Astrocyte (in vitro differentiated cells and primary cell): ENCODE data around the gene CHRNB4. TPM values are rescaled to one million over a fixed set of nuclear protein-coding genes. Genes with fewer than 3 reads are reported as not detected.

Experiments used
- DNase-seq: peaks from one replicate; pipeline ENCODE4 v3.0.0-alpha.2; 2010; ENCODE audit warnings: low read depth
- FAIRE-seq: peaks from 2 replicates; lab custom pipeline; 2011; peaks lifted over from hg19 to GRCh38; lab: Jason Lieb, UNC
- H2AFZ ChIP-seq: 2 replicates; pipeline ENCODE4 v1.6.0; 2012; ENCODE audit warnings: low read depth, low read length, inconsistent platforms
- H3K27ac ChIP-seq: 2 replicates; pipeline ENCODE4 v1.5.1; 2011; ENCODE audit warnings: low read depth, low read length, inconsistent platforms
- H3K27me3 ChIP-seq: 2 replicates; pipeline ENCODE4 v1.6.0; 2011; ENCODE audit warnings: low read length, inconsistent platforms; ENCODE audit not compliant: insufficient read depth
- H3K36me3 ChIP-seq: 2 replicates; pipeline ENCODE4 v1.5.1; 2011; ENCODE audit warnings: low read length, inconsistent platforms; ENCODE audit not compliant: insufficient read depth
- H3K4me1 ChIP-seq: 2 replicates; pipeline ENCODE4 v1.5.1; 2011; ENCODE audit warnings: low read length, inconsistent platforms; ENCODE audit not compliant: insufficient read depth
- H3K4me2 ChIP-seq: 2 replicates; pipeline ENCODE4 v1.6.0; 2012; ENCODE audit warnings: low read length, inconsistent platforms
- H3K4me3 ChIP-seq: 2 replicates; pipeline ENCODE4 v1.5.1; 2011; ENCODE audit warnings: low read depth, mild to moderate bottlenecking, low read length, inconsistent platforms; ENCODE audit not compliant: insufficient read depth
- H3K79me2 ChIP-seq: 2 replicates; pipeline ENCODE4 v1.6.0; 2012; ENCODE audit warnings: mild to moderate bottlenecking, low read length, inconsistent platforms; ENCODE audit not compliant: insufficient read depth
- H3K9ac ChIP-seq: 2 replicates; pipeline ENCODE4 v1.6.0; 2012; ENCODE audit warnings: mild to moderate bottlenecking, low read length, inconsistent platforms
- H3K9me3 ChIP-seq: 2 replicates; pipeline ENCODE4 v1.5.1; 2012; ENCODE audit warnings: low read depth, mild to moderate bottlenecking, low read length, inconsistent platforms; ENCODE audit not compliant: insufficient read depth
- H4K20me1 ChIP-seq: 2 replicates; pipeline ENCODE4 v1.6.0; 2012; ENCODE audit warnings: low read length, inconsistent platforms; ENCODE audit not compliant: insufficient read depth
- H3K27ac Mint-ChIP-seq: one replicate; pipeline ENCODE4 v1.8.0; 2021; ENCODE audit warnings: mild to moderate bottlenecking, mixed read lengths; ENCODE audit not compliant: unreplicated experiment
- H3K27me3 Mint-ChIP-seq: one replicate; pipeline ENCODE4 v1.8.0; 2021; ENCODE audit warnings: low read depth, mixed read lengths; ENCODE audit not compliant: unreplicated experiment
- H3K36me3 Mint-ChIP-seq: one replicate; pipeline ENCODE4 v1.8.0; 2021; ENCODE audit warnings: low read depth, mixed read lengths; ENCODE audit not compliant: unreplicated experiment
- H3K4me1 Mint-ChIP-seq: one replicate; pipeline ENCODE4 v1.8.0; 2021; ENCODE audit warnings: low read depth, mixed read lengths; ENCODE audit not compliant: unreplicated experiment
- H3K4me3 Mint-ChIP-seq: one replicate; pipeline ENCODE4 v1.8.0; 2021; ENCODE audit warnings: mild to moderate bottlenecking, moderate library complexity, mixed read lengths; ENCODE audit not compliant: unreplicated experiment
- H3K9me3 Mint-ChIP-seq: one replicate; pipeline ENCODE4 v1.8.0; 2021; ENCODE audit warnings: mild to moderate bottlenecking, mixed read lengths; ENCODE audit not compliant: unreplicated experiment
- CTCF ChIP-seq: IDR thresholded peaks from 2 replicates; pipeline ENCODE4 v1.5.1; 2011; ENCODE audit warnings: low read depth, mild to moderate bottlenecking, inconsistent platforms, low read length, moderate library complexity; ENCODE audit not compliant: insufficient read depth
- EZH2 ChIP-seq: IDR thresholded peaks from 2 replicates; pipeline ENCODE4 v1.6.1; 2012; ENCODE audit warnings: mild to moderate bottlenecking, low read length, inconsistent platforms; ENCODE audit not compliant: insufficient read depth
- total RNA-seq: library from RNA; stranded (reverse); gene quantifications from 2 replicates; pipeline ENCODE4 v1.2.1, GENCODE V29; 2021

Gene CHRNB4
- total RNA-seq, 1 donor from 2014 or later: not detected

GRCh38 chr15:78668987-78669386 is 28.0 kb upstream of the CHRNB4 start:
- H3K4me3 Mint-ChIP-seq: no peak overlapping the region
- peaks cover 2% of the 10 kb centered on the region for H3K9me3 Mint-ChIP-seq
- no peaks in the 10 kb centered on the region for H3K36me3 Mint-ChIP-seq
- H3K27me3 Mint-ChIP-seq: peaks cover 21% of the 10 kb centered on the region
- H3K36me3 ChIP-seq: no peaks in the 10 kb centered on the region
- H3K4me3 ChIP-seq: no peak overlapping the region
- no peaks in the 10 kb centered on the region for H3K79me2 ChIP-seq
- H3K27ac Mint-ChIP-seq: no peak overlapping the region
- peaks cover 2% of the 10 kb centered on the region for H3K27me3 ChIP-seq
- DNase-seq (no peak), FAIRE-seq (no peak)
- H3K4me2 ChIP-seq: no peak overlapping the region
- H3K27ac ChIP-seq: no peak overlapping the region
- H3K9me3 ChIP-seq: no peaks in the 10 kb centered on the region
- H3K4me1 Mint-ChIP-seq: peaks cover 5% of the 10 kb centered on the region
- H3K9ac ChIP-seq: no peak overlapping the region
- no peak overlapping the region for H2AFZ ChIP-seq
- H4K20me1 ChIP-seq: no peaks in the 10 kb centered on the region
- no peaks in the 10 kb centered on the region for H3K4me1 ChIP-seq
- TF ChIP-seq CTCF (no peak), EZH2 (no peak)

- Mint-ChIP-seq H3K36me3 (no peaks in the 10 kb centered on the region), H3K9me3 (no peaks in the 10 kb centered on the region), H3K4me3 (no peak overlapping the region), H3K27ac (no peak overlapping the region), H3K27me3 (peaks cover 21% of the 10 kb centered on the region), H3K4me1 (peaks cover 2% of the 10 kb centered on the region)
- H3K79me2 ChIP-seq: no peaks in the 10 kb centered on the region
- H3K36me3 ChIP-seq: no peaks in the 10 kb centered on the region
- DNase-seq (no peak), FAIRE-seq (no peak)
- no peak overlapping the region for H3K9ac ChIP-seq
- H3K9me3 ChIP-seq: no peaks in the 10 kb centered on the region
- peaks cover 2% of the 10 kb centered on the region for H3K27me3 ChIP-seq
- H2AFZ ChIP-seq: no peak overlapping the region
- no peak for TF ChIP-seq EZH2
- H3K4me3 ChIP-seq: no peak overlapping the region
- H3K27ac ChIP-seq: no peak overlapping the region
- no peaks in the 10 kb centered on the region for H4K20me1 ChIP-seq
- H3K4me1 ChIP-seq: no peaks in the 10 kb centered on the region
- no peak overlapping the region for H3K4me2 ChIP-seq
Measured at GRCh38 chr15:78667578-78668236, 26.7 kb upstream of the CHRNB4 start.

- Histone ChIP-seq H3K4me3 (no peak overlapping the region), H4K20me1 (no peaks in the 10 kb centered on the region), H3K9me3 (no peaks in the 10 kb centered on the region), H3K4me2 (no peak overlapping the region), H3K27ac (no peak overlapping the region), H3K27me3 (peaks cover 2% of the 10 kb centered on the region), H3K9ac (no peak overlapping the region), H3K4me1 (no peaks in the 10 kb centered on the region), H3K36me3 (no peaks in the 10 kb centered on the region), H2AFZ (no peak overlapping the region), H3K79me2 (no peaks in the 10 kb centered on the region)
- H3K27me3 Mint-ChIP-seq: peaks cover 23% of the 10 kb centered on the region
- no peaks in the 10 kb centered on the region for H3K36me3 Mint-ChIP-seq
- FAIRE-seq: no peak
- no peaks in the 10 kb centered on the region for H3K9me3 Mint-ChIP-seq
- DNase-seq: no peak
- no peaks in the 10 kb centered on the region for H3K4me1 Mint-ChIP-seq
- no peak for TF ChIP-seq EZH2
- TF ChIP-seq CTCF: no peak
- H3K4me3 Mint-ChIP-seq: no peak overlapping the region
- no peak overlapping the region for H3K27ac Mint-ChIP-seq
Measured at GRCh38 chr15:78666010-78666409, 25.0 kb upstream of the CHRNB4 start.
